Naive thymus-derived CD8-positive, alpha-beta T cell (primary cell): ENCODE data around the gene CACNA1E. TPM values are rescaled to one million over a fixed set of nuclear protein-coding genes. Genes with fewer than 3 reads are reported as not detected.
A peak's percentile ranks its signal among the peaks of the same experiment; 100 is the strongest.

Experiments used
- ATAC-seq, 2 donors: fragments of 150-1000 bp; cut with Tn5 transposase in 1 of 2; sonication (Bioruptor Pico), chemical (Tn5 transposase) in 1 of 2; 1 replicate in 1 of 2; 2 replicates in 1 of 2; pipeline ENCODE4 v1.10.0; 2021; ENCODE audit warnings: mild to moderate bottlenecking in 2 of 2, moderate library complexity in 2 of 2
- POLR2A ChIA-PET: fragments of 350-600 bp; sonication (Branson Sonifier 250); formaldehyde crosslinking; loops from one replicate; lab custom pipeline; 2021; ENCODE audit warnings: antibody characterized with exemption; lab: Charles Lee
- DNase-seq, 10 donors: peaks; one replicate each; pipeline versions ENCODE4 v3.0.0 to v3.0.0-alpha.2; 2020 to 2022
- H3K27ac Mint-ChIP-seq, 10 donors: one replicate each; pipeline ENCODE4 v1.8.0; 2020 to 2022; ENCODE audit warnings: mild to moderate bottlenecking in 10 of 10, mixed read lengths in 10 of 10, moderate library complexity in 4 of 10, inconsistent platforms in 1 of 10
- H3K27me3 Mint-ChIP-seq, 5 donors: one replicate each; pipeline ENCODE4 v1.8.0; 2021 to 2022; ENCODE audit warnings: mixed read lengths in 5 of 5
- H3K36me3 Mint-ChIP-seq, 3 donors: one replicate each; pipeline ENCODE4 v1.8.0; 2020 to 2022; ENCODE audit warnings: mixed read lengths in 3 of 3, mild to moderate bottlenecking in 2 of 3, inconsistent platforms in 1 of 3
- H3K4me1 Mint-ChIP-seq, 4 donors: one replicate each; pipeline ENCODE4 v1.8.0; 2021 to 2022; ENCODE audit warnings: mixed read lengths in 4 of 4
- H3K4me3 Mint-ChIP-seq, 10 donors: one replicate each; pipeline ENCODE4 v1.8.0; 2020 to 2022; ENCODE audit warnings: mild to moderate bottlenecking in 10 of 10, mixed read lengths in 10 of 10, moderate library complexity in 6 of 10, inconsistent platforms in 1 of 10
- H3K9me3 Mint-ChIP-seq, 9 donors: one replicate each; pipeline ENCODE4 v1.8.0; 2020 to 2022; ENCODE audit warnings: mixed read lengths in 9 of 9, mild to moderate bottlenecking in 3 of 9, inconsistent platforms in 1 of 9, moderate library complexity in 1 of 9
- polyA plus RNA-seq, 3 donors: library from polyadenylated mRNA; unstranded; fragments of 300-500 nt; fragmentation: Illumina TruSeq; gene quantifications; one replicate each; pipeline ENCODE4 v1.2.3, GENCODE V29; 2021
- total RNA-seq, 8 experiments: library from RNA in 2 of 8; stranded (reverse) in 2 of 8; gene quantifications; one replicate each; pipeline ENCODE4 v1.2.3 and lab custom pipeline; 2021 to 2026

Gene CACNA1E
- total and polyA plus RNA-seq, 5 experiments from 2014 or later, result not detected

DNA sequence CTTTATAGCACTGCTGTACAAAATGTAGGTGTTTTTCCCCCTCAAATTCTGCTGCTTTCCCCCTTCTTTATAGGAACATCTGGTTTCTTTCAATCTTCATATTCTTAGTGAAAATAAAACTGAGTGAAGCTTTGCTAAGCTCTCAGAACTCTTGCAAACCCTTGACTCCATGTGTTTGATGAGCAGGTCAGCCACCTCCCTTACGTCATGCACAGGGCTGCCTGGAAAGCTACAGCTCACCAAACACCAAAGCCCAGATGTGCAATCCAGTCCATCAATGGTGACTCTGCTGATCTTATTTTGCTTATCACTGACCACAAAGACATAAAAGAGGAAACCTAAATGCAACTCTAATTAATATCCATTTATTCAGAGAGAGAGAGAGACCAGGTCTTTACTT is 5.5 kb downstream of the CACNA1E start:
- Mint-ChIP-seq H3K36me3 (no peaks in the 10 kb centered on the region), H3K4me1 (peaks cover 5 to 17% (median 14%) of the 10 kb centered on the region in 4 donors), H3K9me3 (peaks cover 0 to 2% (median 0%) of the 10 kb centered on the region in 9 donors), H3K27me3 (peaks cover 44 to 87% (median 70%) of the 10 kb centered on the region in 5 donors), H3K27ac (no peak overlapping the region), H3K4me3 (no peak overlapping the region)
- POLR2A ChIA-PET, result no interaction called here
- ATAC-seq (no peak), DNase-seq (no peak)

GRCh38 chr1:181490276-181490675 is 7.0 kb downstream of the CACNA1E start:
- Mint-ChIP-seq H3K27ac (no peak overlapping the region), H3K9me3 (no peaks in the 10 kb centered on the region), H3K27me3 (peaks cover 38 to 79% (median 56%) of the 10 kb centered on the region in 5 donors), H3K4me1 (peaks cover 5 to 12% (median 11%) of the 10 kb centered on the region in 4 donors), H3K4me3 (no peak overlapping the region), H3K36me3 (no peaks in the 10 kb centered on the region)
- DNase-seq (no peak), ATAC-seq (no peak)
- POLR2A ChIA-PET, result no interaction called here

GRCh38 chr1:181490740-181491712 is 7.7 kb downstream of the CACNA1E start:
- Mint-ChIP-seq H3K27me3 (peaks cover 33 to 74% (median 50%) of the 10 kb centered on the region in 5 donors), H3K36me3 (no peaks in the 10 kb centered on the region), H3K9me3 (no peaks in the 10 kb centered on the region), H3K27ac (peak overlapping the region in 1 of 10 donors; percentile 10), H3K4me1 (peaks cover 2 to 5% (median 4%) of the 10 kb centered on the region in 4 donors), H3K4me3 (no peak overlapping the region)
- ATAC-seq (no peak), DNase-seq (no peak)
- POLR2A ChIA-PET, result no interaction called here

- Mint-ChIP-seq H3K27me3 (peaks cover 22 to 74% (median 46%) of the 10 kb centered on the region in 5 donors), H3K36me3 (no peaks in the 10 kb centered on the region), H3K9me3 (no peaks in the 10 kb centered on the region), H3K27ac (no peak overlapping the region), H3K4me3 (no peak overlapping the region), H3K4me1 (no peaks in the 10 kb centered on the region)
- POLR2A ChIA-PET, result no interaction called here
- DNase-seq, result no peak
- ATAC-seq, result no peak
Observed at GRCh38 chr1:181493166-181493565, 9.8 kb downstream of the CACNA1E start.

DNA sequence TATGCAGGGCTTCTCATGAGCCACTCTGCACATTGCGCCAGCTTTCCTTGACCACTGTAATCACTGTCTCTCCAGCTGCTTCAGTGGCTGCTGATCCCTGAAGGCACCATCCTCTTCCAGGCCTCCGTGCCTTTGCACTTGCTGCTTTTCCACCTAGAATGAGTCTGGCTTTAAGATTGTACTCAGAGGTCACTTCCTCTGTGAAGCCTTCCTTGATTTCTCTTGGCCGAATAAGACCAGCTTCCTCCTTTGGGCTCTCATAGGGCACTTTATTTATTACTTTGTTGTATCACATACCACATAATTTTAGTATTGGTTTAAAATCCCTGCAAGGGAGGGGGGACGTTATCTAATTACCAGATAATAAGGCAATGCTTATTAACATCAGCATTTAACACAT is 10.6 kb downstream of the CACNA1E start:
- Mint-ChIP-seq H3K27me3 (peaks cover 20 to 74% (median 45%) of the 10 kb centered on the region in 5 donors), H3K4me3 (no peak overlapping the region)

GRCh38 chr1:181496759-181497158 is 13.4 kb downstream of the CACNA1E start:
- Mint-ChIP-seq H3K9me3 (no peaks in the 10 kb centered on the region), H3K4me3 (no peak overlapping the region), H3K27ac (peak overlapping the region in 1 of 10 donors; percentile 50), H3K27me3 (peaks cover 16 to 76% (median 34%) of the 10 kb centered on the region in 5 donors), H3K4me1 (peaks cover 0 to 1% (median 0%) of the 10 kb centered on the region in 4 donors), H3K36me3 (no peaks in the 10 kb centered on the region)
- POLR2A ChIA-PET, result no interaction called here
- no peak for DNase-seq
- ATAC-seq, result no peak

More for the DNA sequence above, 10.6 kb downstream of the CACNA1E start:
- DNase-seq, result no peak
- Mint-ChIP-seq H3K9me3 (no peaks in the 10 kb centered on the region), H3K27ac (no peak overlapping the region), H3K4me1 (no peaks in the 10 kb centered on the region), H3K36me3 (no peaks in the 10 kb centered on the region)
- ATAC-seq, result no peak
- POLR2A ChIA-PET, result no interaction called here

GRCh38 chr1:181497870-181498269 is 14.6 kb downstream of the CACNA1E start:
- peaks cover 0 to 1% (median 0%) of the 10 kb centered on the region in 4 donors for H3K4me1 Mint-ChIP-seq
- no peak overlapping the region for H3K27ac Mint-ChIP-seq
- no peaks in the 10 kb centered on the region for H3K9me3 Mint-ChIP-seq
- DNase-seq (no peak), ATAC-seq (no peak)
- POLR2A ChIA-PET, result no interaction called here
- H3K36me3 Mint-ChIP-seq, result no peaks in the 10 kb centered on the region
- peaks cover 13 to 81% (median 27%) of the 10 kb centered on the region in 5 donors for H3K27me3 Mint-ChIP-seq
- H3K4me3 Mint-ChIP-seq, result no peak overlapping the region

- Mint-ChIP-seq H3K27ac (no peak overlapping the region), H3K27me3 (peaks cover 11 to 80% (median 29%) of the 10 kb centered on the region in 5 donors), H3K9me3 (no peaks in the 10 kb centered on the region), H3K36me3 (no peaks in the 10 kb centered on the region), H3K4me1 (peaks cover 0 to 8% (median under 1%) of the 10 kb centered on the region in 4 donors), H3K4me3 (no peak overlapping the region)
- POLR2A ChIA-PET, result no interaction called here
- ATAC-seq (no peak), DNase-seq (no peak)
Observed at GRCh38 chr1:181499825-181500224, 16.5 kb downstream of the CACNA1E start.

DNA sequence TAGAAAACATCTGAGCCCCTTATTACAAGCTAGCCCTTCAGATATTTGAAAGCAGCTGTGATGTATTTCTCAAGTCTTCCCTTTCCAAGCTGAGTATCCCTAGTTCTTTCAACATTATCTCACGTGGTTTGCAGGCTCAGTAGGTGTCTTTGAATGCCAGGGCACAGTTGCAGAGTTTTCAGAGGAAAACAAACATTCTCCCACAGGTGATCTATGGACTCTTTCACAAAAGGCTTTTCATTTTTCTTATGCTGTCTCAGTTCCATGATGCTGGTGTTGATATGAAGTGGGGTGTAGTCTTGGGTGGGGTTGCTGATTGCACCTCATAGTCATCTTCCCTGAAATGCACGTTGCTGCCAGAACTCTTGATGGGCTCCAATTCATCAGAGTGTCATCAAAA is 17.3 kb downstream of the CACNA1E start:
- POLR2A ChIA-PET, result no interaction called here
- Mint-ChIP-seq H3K9me3 (no peaks in the 10 kb centered on the region), H3K27ac (no peak overlapping the region), H3K36me3 (no peaks in the 10 kb centered on the region), H3K27me3 (peaks cover 11 to 80% (median 29%) of the 10 kb centered on the region in 5 donors), H3K4me1 (peaks cover 0 to 12% (median under 1%) of the 10 kb centered on the region in 4 donors), H3K4me3 (no peak overlapping the region)
- ATAC-seq, result no peak
- no peak for DNase-seq

- POLR2A ChIA-PET, result no interaction called here
- Mint-ChIP-seq H3K27ac (no peak overlapping the region), H3K36me3 (no peaks in the 10 kb centered on the region), H3K4me1 (peaks cover 0 to 12% (median under 1%) of the 10 kb centered on the region in 4 donors), H3K4me3 (no peak overlapping the region), H3K27me3 (peaks cover 11 to 72% (median 24%) of the 10 kb centered on the region in 5 donors), H3K9me3 (no peaks in the 10 kb centered on the region)
- ATAC-seq, result no peak
- DNase-seq, result no peak
Observed at GRCh38 chr1:181501612-181502011, 18.3 kb downstream of the CACNA1E start.

- peaks cover 0 to 12% (median under 1%) of the 10 kb centered on the region in 4 donors for H3K4me1 Mint-ChIP-seq
- H3K36me3 Mint-ChIP-seq, result no peaks in the 10 kb centered on the region
- DNase-seq (no peak), ATAC-seq (no peak)
- H3K4me3 Mint-ChIP-seq, result no peak overlapping the region
- H3K9me3 Mint-ChIP-seq, result no peaks in the 10 kb centered on the region
- H3K27ac Mint-ChIP-seq, result no peak overlapping the region
- POLR2A ChIA-PET, result no interaction called here
- peaks cover 5 to 59% (median 13%) of the 10 kb centered on the region in 5 donors for H3K27me3 Mint-ChIP-seq
Observed at GRCh38 chr1:181503171-181503810, 20.0 kb downstream of the CACNA1E start.

- H3K9me3 Mint-ChIP-seq, result no peaks in the 10 kb centered on the region
- POLR2A ChIA-PET, result no interaction called here
- H3K4me1 Mint-ChIP-seq, result peaks cover 0 to 12% (median under 1%) of the 10 kb centered on the region in 4 donors
- H3K36me3 Mint-ChIP-seq, result no peaks in the 10 kb centered on the region
- H3K4me3 Mint-ChIP-seq, result no peak overlapping the region
- ATAC-seq, result no peak
- no peak for DNase-seq
- peak overlapping the region in 2 of 10 donors; percentile 15 to 23 for H3K27ac Mint-ChIP-seq
- H3K27me3 Mint-ChIP-seq, result peaks cover 5 to 61% (median 11%) of the 10 kb centered on the region in 5 donors
Observed at GRCh38 chr1:181504399-181504842, 21.1 kb downstream of the CACNA1E start.
